ENCODE results near the gene PKNOX2. TPM values are rescaled to one million over a fixed set of nuclear protein-coding genes. Genes with fewer than 3 reads are reported as not detected.

The PKNOX2 gene
- total RNA-seq, 4 donors from 2014 or later, result 0.40 to 5.9 (median 1.1) TPM; not detected in 1

DNA sequence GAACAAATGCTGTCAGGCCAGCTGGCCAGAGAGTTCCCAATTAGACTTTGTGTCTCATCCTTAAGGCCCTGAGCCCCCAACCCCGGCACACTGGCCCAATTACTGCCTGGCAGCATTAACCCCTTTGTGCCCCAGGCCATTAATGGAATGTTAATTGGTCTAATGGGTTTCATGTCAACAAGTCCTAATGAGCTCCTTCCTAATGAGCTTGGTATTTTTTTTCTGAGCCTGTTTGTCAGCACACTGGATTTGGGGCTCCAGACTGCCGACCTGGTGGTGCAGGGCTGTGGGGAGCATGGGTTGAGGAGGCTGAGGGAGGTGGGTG, 182.7 kb downstream of the PKNOX2 start:
- WGBS, 2 donors, result 33 to 38% methylated on average over 1 of the region's 2 CpGs
- H3K27me3 ChIP-seq, result peaks cover 0 to 13% (median 0%) of the 10 kb centered on the region in 4 donors

DNA sequence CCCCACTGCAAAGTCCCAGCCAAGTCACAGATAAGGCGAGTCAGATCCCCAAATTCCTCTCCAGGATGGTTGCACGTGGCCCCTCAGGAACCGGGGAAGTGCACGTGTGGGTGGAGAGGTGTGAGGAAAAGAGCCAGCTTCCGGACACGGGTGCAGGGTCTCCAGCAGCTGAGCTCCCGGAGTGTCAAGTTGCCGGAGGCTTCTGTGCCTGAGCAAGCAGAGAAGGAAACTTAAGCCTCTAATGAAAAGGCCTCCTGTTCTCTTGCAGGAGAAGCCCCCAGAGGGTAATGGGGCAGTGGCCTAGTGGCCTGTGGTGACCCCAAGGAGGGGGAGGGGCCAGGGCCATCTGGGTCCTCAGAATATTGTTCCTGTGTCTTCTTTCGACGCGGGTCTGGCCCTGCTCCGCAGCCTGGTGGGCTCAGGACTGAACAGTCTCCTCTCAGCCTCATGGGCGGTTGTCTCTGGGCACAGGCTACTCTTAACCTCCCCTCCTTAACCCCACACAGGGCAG, 183.6 kb downstream of the PKNOX2 start:
- WGBS, 2 donors, result 28 to 69% methylated on average over 2 to 12 of the region's 13 CpGs
- intact Hi-C loops (cut with DNase I), result loop anchor here (5.0 kb wide), 1 partner anchor 186 kb away; the partner anchor contains the start of gene PKNOX2
- no peak overlapping the region for H3K27ac ChIP-seq
- no peak overlapping the region for H3K4me3 ChIP-seq
- peaks cover 0 to 13% (median 0%) of the 10 kb centered on the region in 4 donors for H3K27me3 ChIP-seq
- no peaks in the 10 kb centered on the region for H3K9me3 ChIP-seq
- no peaks in the 10 kb centered on the region for H3K36me3 ChIP-seq
- H3K4me1 ChIP-seq, result peaks cover 0 to 21% (median 5%) of the 10 kb centered on the region in 3 donors
- TF ChIP-seq, protein P1, sequence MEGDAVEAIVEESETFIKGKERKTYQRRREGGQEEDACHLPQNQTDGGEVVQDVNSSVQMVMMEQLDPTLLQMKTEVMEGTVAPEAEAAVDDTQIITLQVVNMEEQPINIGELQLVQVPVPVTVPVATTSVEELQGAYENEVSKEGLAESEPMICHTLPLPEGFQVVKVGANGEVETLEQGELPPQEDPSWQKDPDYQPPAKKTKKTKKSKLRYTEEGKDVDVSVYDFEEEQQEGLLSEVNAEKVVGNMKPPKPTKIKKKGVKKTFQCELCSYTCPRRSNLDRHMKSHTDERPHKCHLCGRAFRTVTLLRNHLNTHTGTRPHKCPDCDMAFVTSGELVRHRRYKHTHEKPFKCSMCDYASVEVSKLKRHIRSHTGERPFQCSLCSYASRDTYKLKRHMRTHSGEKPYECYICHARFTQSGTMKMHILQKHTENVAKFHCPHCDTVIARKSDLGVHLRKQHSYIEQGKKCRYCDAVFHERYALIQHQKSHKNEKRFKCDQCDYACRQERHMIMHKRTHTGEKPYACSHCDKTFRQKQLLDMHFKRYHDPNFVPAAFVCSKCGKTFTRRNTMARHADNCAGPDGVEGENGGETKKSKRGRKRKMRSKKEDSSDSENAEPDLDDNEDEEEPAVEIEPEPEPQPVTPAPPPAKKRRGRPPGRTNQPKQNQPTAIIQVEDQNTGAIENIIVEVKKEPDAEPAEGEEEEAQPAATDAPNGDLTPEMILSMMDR (IDR thresholded peaks at IDR 0.05), result no peak
- TF ChIP-seq POLR2A (IDR thresholded peaks at IDR 0.05), result no peak
- DNase-seq, result no peak

More for the DNA sequence above, 182.7 kb downstream of the PKNOX2 start:
- DNase-seq, result no peak
- H3K9me3 ChIP-seq, result no peaks in the 10 kb centered on the region
- H3K4me3 ChIP-seq, result no peak overlapping the region
- H3K36me3 ChIP-seq, result no peaks in the 10 kb centered on the region
- TF ChIP-seq POLR2A (IDR thresholded peaks at IDR 0.05), result no peak
- TF ChIP-seq, protein P1 (IDR thresholded peaks at IDR 0.05), result no peak
- intact Hi-C loops (cut with DNase I), result loop anchor here (5.0 kb wide), 1 partner anchor 185 kb away; the partner anchor contains the start of gene PKNOX2
- peaks cover 0 to 21% (median 5%) of the 10 kb centered on the region in 3 donors for H3K4me1 ChIP-seq
- no peak overlapping the region for H3K27ac ChIP-seq

DNA sequence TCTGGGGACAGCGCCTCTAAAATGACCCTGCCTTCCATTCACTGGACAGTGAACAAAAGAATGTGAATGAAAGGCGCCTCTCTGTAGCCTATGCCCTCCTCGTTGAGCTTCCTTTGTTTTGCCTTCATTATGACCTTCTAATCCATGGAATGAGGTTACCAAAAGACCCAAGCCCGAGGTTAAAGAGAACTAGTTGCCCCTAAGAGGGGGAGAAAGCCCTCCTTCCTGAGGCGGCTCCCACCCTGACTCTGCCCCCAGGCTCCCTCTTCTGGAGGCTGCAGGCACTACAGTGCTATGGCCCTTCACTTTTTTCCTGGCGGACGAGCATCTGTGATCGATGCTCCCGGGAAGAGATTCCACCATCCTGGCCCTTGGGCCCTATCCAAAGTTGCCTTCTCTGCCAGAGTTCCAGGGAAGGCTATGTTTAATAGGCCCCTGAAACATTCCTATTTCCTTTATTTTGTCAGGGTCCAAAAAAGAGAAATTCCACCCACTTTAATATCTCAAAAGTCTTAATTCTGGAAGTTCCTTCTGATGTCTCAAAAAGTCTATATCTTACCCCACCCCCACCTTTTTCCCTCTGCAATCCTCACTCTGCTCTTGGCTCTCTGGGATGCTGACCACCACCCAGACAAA, 184.2 kb downstream of the PKNOX2 start:
- 13 to 21% methylated on average over 8 to 9 of the region's 9 CpGs for WGBS, 2 donors
- H3K9me3 ChIP-seq, result no peaks in the 10 kb centered on the region
- no peak overlapping the region for H3K27ac ChIP-seq
- intact Hi-C loops (cut with DNase I), result loop anchor here (5.0 kb wide), 1 partner anchor 186 kb away; the partner anchor contains the start of gene PKNOX2
- TF ChIP-seq POLR2A (IDR thresholded peaks at IDR 0.05), result no peak
- TF ChIP-seq, protein P1 (IDR thresholded peaks at IDR 0.05), result peak; percentile 42 to 84 (median 67)
- H3K36me3 ChIP-seq, result no peaks in the 10 kb centered on the region
- no peak for DNase-seq
- peaks cover 0 to 13% (median 0%) of the 10 kb centered on the region in 4 donors for H3K27me3 ChIP-seq
- no peak overlapping the region for H3K4me3 ChIP-seq
- peaks cover 0 to 21% (median 5%) of the 10 kb centered on the region in 3 donors for H3K4me1 ChIP-seq

DNA sequence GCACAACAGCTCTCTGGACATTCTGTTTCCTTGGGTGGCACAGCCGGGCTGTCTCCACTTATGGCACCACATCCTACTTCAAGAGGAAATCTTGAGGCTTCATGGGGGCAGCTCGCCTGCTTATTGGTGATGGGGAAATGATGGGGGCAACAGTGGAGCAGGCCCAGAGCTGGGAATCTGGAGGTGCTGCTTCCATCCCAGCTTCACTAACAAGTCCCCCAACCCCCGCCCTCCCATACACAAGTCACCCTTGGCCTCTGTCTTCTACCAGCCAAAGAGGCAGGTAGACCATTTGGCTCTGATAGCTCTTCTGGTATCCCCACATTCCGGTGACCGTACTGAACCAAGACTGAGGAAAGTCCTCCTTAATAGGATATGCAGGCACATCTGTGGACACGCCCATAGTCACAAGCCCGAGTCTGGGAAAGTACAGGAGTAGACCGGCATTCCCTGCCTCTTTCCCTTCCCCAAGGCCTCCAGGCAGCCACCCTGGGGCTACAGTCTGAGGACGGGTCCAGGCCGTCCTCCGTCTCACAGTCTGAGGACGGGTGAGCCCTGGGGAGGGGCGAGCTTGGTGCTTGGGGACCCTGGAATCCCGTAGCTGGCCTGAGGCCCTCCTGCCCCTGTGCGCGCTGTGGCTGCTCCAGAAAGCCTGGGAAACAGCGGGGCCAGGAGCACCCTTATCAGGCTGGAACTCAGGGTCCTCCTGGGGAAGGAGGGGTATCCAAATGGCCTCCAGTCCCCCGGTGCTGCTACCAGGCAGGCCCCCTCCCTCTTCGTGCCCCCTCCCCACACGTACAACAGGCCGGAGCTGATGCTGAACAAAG, 185.9 kb downstream of the PKNOX2 start:
- Histone ChIP-seq H3K9me3 (no peaks in the 10 kb centered on the region), H3K27ac (no peak overlapping the region), H3K4me1 (peaks cover 0 to 18% (median 5%) of the 10 kb centered on the region in 3 donors), H3K4me3 (no peak overlapping the region), H3K36me3 (no peaks in the 10 kb centered on the region), H3K27me3 (peaks cover 0 to 13% (median 0%) of the 10 kb centered on the region in 4 donors)
- TF ChIP-seq, protein P1 (IDR thresholded peaks at IDR 0.05), result no peak
- TF ChIP-seq POLR2A (IDR thresholded peaks at IDR 0.05), result no peak
- 52 to 88% methylated on average over 11 to 14 of the region's 21 CpGs for WGBS, 2 donors
- intact Hi-C loops (cut with DNase I), result no loop called here
- no peak for DNase-seq

Data from esophagus squamous epithelium (tissue), 5 donors.